Endothelial cell of umbilical vein (primary cell): ENCODE data around the gene APOC3. TPM values are rescaled to one million over a fixed set of nuclear protein-coding genes. Genes with fewer than 3 reads are reported as not detected.

Experiments
- BruUV-seq: library from RNA; stranded (reverse); fragments of 400-500 nt; replicated peaks from 2 replicates; lab custom pipeline; 2021; lab: Mats Ljungman, UMichigan
- CTCF ChIA-PET: fragments of 300-600, 350-600 bp; sonication (Branson Sonifier 250); formaldehyde crosslinking; loops from one replicate; lab custom pipeline; 2021; ENCODE audit warnings: antibody characterized with exemption, inconsistent platforms; lab: Charles Lee
- POLR2A ChIA-PET: fragments of 300-600, 350-600 bp; sonication (Branson Sonifier 250); formaldehyde crosslinking; loops from one replicate; lab custom pipeline; 2021; ENCODE audit warnings: antibody characterized with exemption, inconsistent platforms; lab: Charles Lee
- DNase-seq: peaks from one replicate; pipeline ENCODE4 v3.0.0-alpha.2; 2011; ENCODE audit warnings: low read depth, low spot score
- FAIRE-seq: peaks from 2 replicates; lab custom pipeline; 2011; peaks lifted over from hg19 to GRCh38; lab: Jason Lieb, UNC
- H2AFZ ChIP-seq: 2 replicates; pipeline ENCODE4 v1.6.0; 2012; ENCODE audit warnings: low read depth, low read length, control low read depth, inconsistent platforms
- H3K27ac ChIP-seq: 2 replicates; pipeline ENCODE4 v1.5.1; 2011; ENCODE audit warnings: low read depth, mild to moderate bottlenecking, control low read depth, low read length, moderate library complexity; ENCODE audit not compliant: insufficient read depth
- H3K27me3 ChIP-seq, 2 experiments: 2 replicates each; pipeline versions ENCODE4 v1.6.0 to v1.6.1; 2011; ENCODE audit warnings: low read length in 2 of 2, mixed read lengths in 1 of 2; ENCODE audit not compliant: control insufficient read depth in 2 of 2, insufficient read depth in 2 of 2
- H3K36me3 ChIP-seq, 2 experiments: 2 replicates in 1 of 2; 3 replicates in 1 of 2; pipeline ENCODE4 v1.5.1; 2011; ENCODE audit warnings: low read length in 2 of 2, mild to moderate bottlenecking in 1 of 2, moderate library complexity in 1 of 2; ENCODE audit not compliant: control insufficient read depth in 2 of 2, insufficient read depth in 2 of 2; ENCODE audit errors: extremely low read depth in 1 of 2
- H3K4me1 ChIP-seq: 3 replicates; pipeline ENCODE4 v1.5.1; 2011; ENCODE audit warnings: mild to moderate bottlenecking, low read length; ENCODE audit not compliant: control insufficient read depth, insufficient read depth; ENCODE audit errors: extremely low read depth
- H3K4me2 ChIP-seq: 2 replicates; pipeline ENCODE4 v1.6.1; 2011; ENCODE audit warnings: low read length, control low read depth, mixed read lengths; ENCODE audit not compliant: insufficient read depth
- H3K4me3 ChIP-seq, 3 experiments: fragments of 200-600 bp in 1 of 3; sonication (generic), shearing (Covaris generic) in 1 of 3; replicated peaks in 1 of 3; 2 replicates each; pipeline ENCODE4 v1.5.1; 2011 to 2016; ENCODE audit warnings: control low read depth in 3 of 3, low read length in 3 of 3, mild to moderate bottlenecking in 2 of 3, inconsistent platforms in 1 of 3, low read depth in 1 of 3, moderate library complexity in 1 of 3; ENCODE audit not compliant: insufficient read depth in 1 of 3
- H3K79me2 ChIP-seq: 2 replicates; pipeline ENCODE4 v1.6.0; 2012; ENCODE audit warnings: low read length, inconsistent platforms; ENCODE audit not compliant: control insufficient read depth, insufficient read depth
- H3K9ac ChIP-seq: replicated peaks from 2 replicates; pipeline ENCODE3; 2011; ENCODE audit warnings: low read length, control low read depth; ENCODE audit not compliant: insufficient read depth; ENCODE audit errors: extremely low read depth
- H3K9me1 ChIP-seq: replicated peaks from 3 replicates; pipeline ENCODE4 v1.6.0; 2011; ENCODE audit warnings: mild to moderate bottlenecking, low read length; ENCODE audit not compliant: control insufficient read depth, insufficient read depth; ENCODE audit errors: extremely low read depth
- H3K9me3 ChIP-seq: replicated peaks from 2 replicates; pipeline ENCODE4 v1.5.1; 2012; ENCODE audit warnings: low read length, inconsistent platforms; ENCODE audit not compliant: control insufficient read depth, insufficient read depth
- H4K20me1 ChIP-seq: replicated peaks from 2 replicates; pipeline ENCODE3; 2011; ENCODE audit warnings: mild to moderate bottlenecking, low read length; ENCODE audit not compliant: control insufficient read depth, insufficient read depth; ENCODE audit errors: extremely low read depth
- CTCF ChIP-seq, 2 donors: IDR thresholded peaks; 1 replicate in 1 of 2; 2 replicates in 1 of 2; pipeline ENCODE4 v1.5.1; 2011; ENCODE audit warnings: low read length in 2 of 2, mild to moderate bottlenecking in 2 of 2, moderate library complexity in 2 of 2, control low read depth in 1 of 2, inconsistent platforms in 1 of 2, low read depth in 1 of 2; ENCODE audit not compliant: insufficient read depth in 1 of 2; ENCODE audit errors: extremely low read depth in 1 of 2
- EZH2 ChIP-seq: IDR thresholded peaks from 2 replicates; pipeline ENCODE4 v1.6.1; 2012; ENCODE audit warnings: borderline replicate concordance, low read depth, mild to moderate bottlenecking, moderate library complexity, low read length, inconsistent platforms; ENCODE audit not compliant: severe bottlenecking
- FOS ChIP-seq: IDR thresholded peaks from 2 replicates; pipeline ENCODE4 v1.6.1; 2011; ENCODE audit warnings: mild to moderate bottlenecking, low read length, moderate library complexity, borderline replicate concordance; ENCODE audit not compliant: insufficient read depth
- GATA2 ChIP-seq: IDR thresholded peaks from 2 replicates; pipeline ENCODE4 v1.7.0; 2011; ENCODE audit warnings: low read depth, mild to moderate bottlenecking, moderate library complexity, mixed read lengths, low read length; ENCODE audit not compliant: insufficient read length, insufficient read depth
- JUN ChIP-seq: IDR thresholded peaks from 2 replicates; pipeline ENCODE4 v1.6.1; 2011; ENCODE audit warnings: borderline replicate concordance, low read depth; ENCODE audit not compliant: insufficient read length, insufficient read depth
- MAX ChIP-seq: IDR thresholded peaks from 2 replicates; pipeline ENCODE4 v1.6.1; 2011; ENCODE audit not compliant: insufficient read depth, insufficient read length
- MYC ChIP-seq: IDR thresholded peaks from one replicate; pipeline ENCODE4 v1.6.1; 2011; ENCODE audit warnings: mild to moderate bottlenecking, low read depth, low read length
- POLR2A ChIP-seq: IDR thresholded peaks from 2 replicates; pipeline ENCODE4 v1.6.1; 2012; ENCODE audit warnings: low read depth, mild to moderate bottlenecking, control low read depth, low read length
- POLR2AphosphoS5 ChIP-seq: IDR thresholded peaks from 2 replicates; pipeline ENCODE4 v1.6.1; 2012; ENCODE audit warnings: low read depth, mild to moderate bottlenecking, control low read depth, low read length, moderate library complexity; ENCODE audit not compliant: insufficient read depth
- dilution Hi-C: fragments of 300-500 bp; cut with MboI; formaldehyde crosslinking; loops from one replicate; pipeline ENCODE4 v1.15.0; 2019; ENCODE audit warnings: low sequenced_read_pairs; ENCODE audit not compliant: extremely low pct_ligation_motif_present
- intact Hi-C: fragments of 100-400 bp; cut with micrococcal nuclease; formaldehyde crosslinking; loops from one replicate; pipeline ENCODE4 v1.10.0; 2022
- polyA plus RNA-seq, 4 experiments: library from polyadenylated mRNA; depleted of rRNA in 3 of 4; stranded (reverse) in 3 of 4; unstranded in 1 of 4; fragments of >200 nt; gene quantifications; 2 replicates each; pipeline versions ENCODE4 v1.2.1 to v1.2.3, GENCODE V29; 2011 to 2012; ENCODE audit warnings: missing spikeins in 1 of 4
- total RNA-seq: library from RNA; stranded (reverse); gene quantifications from 2 replicates; pipeline ENCODE4 v1.2.3, GENCODE V29; 2021

The APOC3 gene
- total and polyA plus RNA-seq, 2 donors (not counting 3 experiments of a cell fraction or from before 2014, with no cell fraction given), result not detected

- Histone ChIP-seq H4K20me1 (no peaks in the 10 kb centered on the region), H3K4me2 (no peak overlapping the region), H3K4me1 (no peaks in the 10 kb centered on the region), H2AFZ (no peak overlapping the region), H3K27me3 (peaks cover 6 to 8% of the 10 kb centered on the region in 2 experiments), H3K27ac (no peak overlapping the region), H3K79me2 (no peaks in the 10 kb centered on the region), H3K9me3 (no peaks in the 10 kb centered on the region), H3K4me3 (no peak overlapping the region), H3K36me3 (no peaks in the 10 kb centered on the region), H3K9me1 (no peaks in the 10 kb centered on the region), H3K9ac (no peak overlapping the region)
- POLR2A ChIA-PET, result no interaction called here
- intact Hi-C loops (no loop called here), dilution Hi-C loops (no loop called here)
- CTCF ChIA-PET, result interaction anchor here (1.2 kb wide), 1 partner anchor 21 kb away, joined by 3 read pairs; no protein-coding TSS in a partner anchor
- FAIRE-seq, result no peak
- BruUV-seq, result no TSS peak
- TF ChIP-seq MAX (no peak), EZH2 (no peak), JUN (no peak), FOS (no peak), CTCF (IDR thresholded peaks at IDR 0.05; ENCODE audit: extremely low read depth in 1 of 2, insufficient read depth in 1 of 2, low read depth in 1 of 2, low read length in 2 of 2) (no peak), POLR2AphosphoS5 (no peak), GATA2 (no peak), POLR2A (no peak), MYC (no peak)
- DNase-seq, result no peak
Observed at GRCh38 chr11:116813170-116813569, 16.5 kb upstream of the APOC3 start.
